Stimulated activated CD4-positive, alpha-beta T cell treated with anti-CD3 and anti-CD28 coated beads, Interleukin-1b, Interleukin-23, amount 100 ng/mL, for 48 hours (primary cell): ENCODE data around the gene SLC9A9.

Experiments used
- DNase-seq: peaks from one replicate; pipeline ENCODE4 v3.0.0-alpha.2; 2020

SLC9A9 gene

GRCh38 chr3:143228405-143228804 is 619.9 kb downstream of the SLC9A9 start:
- DNase-seq, result no peak

GRCh38 chr3:143226678-143227291 is 621.5 kb downstream of the SLC9A9 start:
- DNase-seq, result no peak

GRCh38 chr3:143224716-143225115 is 623.6 kb downstream of the SLC9A9 start:
- DNase-seq, result no peak

DNA sequence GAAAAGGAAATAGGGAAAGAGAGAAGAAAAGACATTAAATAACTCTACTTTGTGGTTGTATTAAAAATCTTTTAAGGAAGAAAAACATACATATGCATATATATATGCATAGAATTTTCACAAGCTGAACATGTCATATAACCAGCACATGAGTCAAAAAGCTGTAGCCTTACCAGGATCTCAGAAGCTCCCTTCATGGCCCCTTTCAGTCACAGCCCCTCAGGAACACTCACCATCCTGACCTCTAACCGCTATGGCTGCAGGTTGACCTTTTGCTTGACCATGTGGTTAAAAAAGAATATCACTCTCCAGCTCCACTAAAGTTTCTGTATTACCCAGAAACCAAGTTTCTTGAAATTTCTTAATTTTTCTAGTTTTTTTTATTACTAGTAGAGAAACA is 625.3 kb downstream of the SLC9A9 start:
- DNase-seq, result no peak

DNA sequence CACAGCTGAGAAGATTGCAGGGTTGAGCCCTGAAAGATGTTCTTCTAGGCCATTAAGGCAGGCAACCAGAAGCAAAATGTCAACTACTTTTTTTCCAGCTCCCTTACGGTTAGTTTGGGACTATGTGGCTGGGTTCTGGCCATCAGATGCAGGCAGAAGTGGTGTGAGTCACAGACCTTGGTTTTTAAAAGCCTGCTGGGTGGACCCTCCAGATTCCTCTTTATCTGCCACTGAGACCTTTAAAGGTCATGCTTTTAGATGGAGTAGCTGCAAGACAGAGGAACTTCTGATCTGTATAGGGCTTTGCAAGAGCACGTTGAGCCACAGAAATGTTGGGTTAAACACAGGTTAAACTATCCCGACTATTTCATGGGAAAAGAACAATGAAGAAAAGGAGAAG is 625.8 kb downstream of the SLC9A9 start:
- no peak for DNase-seq

- no peak for DNase-seq
Observed at GRCh38 chr3:143221446-143221845, 626.8 kb downstream of the SLC9A9 start.

- no peak for DNase-seq
Observed at GRCh38 chr3:143220741-143221140, 627.5 kb downstream of the SLC9A9 start.

DNA sequence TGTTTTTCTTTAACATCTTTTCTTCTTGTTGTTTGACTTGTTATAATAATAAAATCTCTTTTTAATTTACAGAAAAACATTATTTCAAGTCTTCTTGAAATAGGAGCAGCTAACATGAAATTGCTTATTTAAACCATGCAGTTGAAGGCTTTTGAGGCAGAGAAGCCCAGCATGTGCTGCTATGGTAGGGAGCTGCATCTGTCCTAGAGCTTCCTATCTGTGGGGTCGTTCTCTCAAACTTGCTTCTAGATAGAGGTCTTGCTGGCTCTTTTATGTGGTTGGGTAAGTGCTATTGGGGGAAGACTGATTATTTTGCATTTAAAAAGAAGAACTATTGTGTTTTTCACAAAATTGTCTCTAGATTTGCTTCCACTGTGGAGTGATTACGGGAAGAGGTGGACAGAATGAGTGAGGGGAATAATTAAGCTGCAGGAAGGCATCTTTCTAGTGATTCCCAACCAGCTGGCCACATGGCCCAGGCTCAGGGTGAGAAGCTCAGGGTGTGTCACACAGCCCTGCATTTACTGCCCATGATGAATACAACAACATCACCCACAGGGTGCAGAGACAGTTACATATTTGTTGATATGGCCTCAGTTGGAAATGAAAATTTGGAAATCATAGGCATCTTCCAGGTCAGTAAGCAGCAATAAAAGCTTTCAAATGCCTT is 630.0 kb downstream of the SLC9A9 start:
- no peak for DNase-seq

- no peak for DNase-seq
Observed at GRCh38 chr3:143217283-143217682, 631.0 kb downstream of the SLC9A9 start.

DNA sequence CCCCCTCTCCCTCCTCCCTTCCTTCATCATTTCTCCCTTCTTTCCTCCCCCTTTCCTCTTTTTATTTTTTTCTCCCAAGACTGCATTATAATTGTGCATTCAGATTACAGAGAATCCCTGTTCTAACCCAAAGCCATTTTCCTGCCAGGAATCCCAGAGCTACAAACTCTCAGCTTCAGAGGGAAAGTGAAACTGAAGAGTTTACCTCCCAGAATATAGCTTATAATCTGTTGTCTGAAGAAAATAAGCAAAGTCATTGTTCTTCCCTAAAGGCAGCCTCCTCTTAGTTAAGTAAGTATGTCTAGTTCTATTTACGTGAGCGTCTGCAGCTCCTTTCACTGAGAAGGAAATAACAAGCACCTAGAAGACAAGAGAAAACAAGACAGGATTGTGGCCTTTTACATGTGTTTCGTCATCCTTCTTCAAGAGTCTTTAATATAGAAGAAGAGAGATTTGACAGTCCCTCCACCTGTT is 631.5 kb downstream of the SLC9A9 start:
- no peak for DNase-seq
